GM12874 (cell line): Measurements from ENCODE around the gene TMEM120B.

Source experiments
- TF ChIP-seq, protein P1 (sequence below): IDR thresholded peaks from 2 replicates; pipeline ENCODE4 v1.5.1; 2011; ENCODE audit warnings: low read depth, mild to moderate bottlenecking, control low read depth, low read length, moderate library complexity; ENCODE audit not compliant: insufficient read depth

TMEM120B gene

DNA sequence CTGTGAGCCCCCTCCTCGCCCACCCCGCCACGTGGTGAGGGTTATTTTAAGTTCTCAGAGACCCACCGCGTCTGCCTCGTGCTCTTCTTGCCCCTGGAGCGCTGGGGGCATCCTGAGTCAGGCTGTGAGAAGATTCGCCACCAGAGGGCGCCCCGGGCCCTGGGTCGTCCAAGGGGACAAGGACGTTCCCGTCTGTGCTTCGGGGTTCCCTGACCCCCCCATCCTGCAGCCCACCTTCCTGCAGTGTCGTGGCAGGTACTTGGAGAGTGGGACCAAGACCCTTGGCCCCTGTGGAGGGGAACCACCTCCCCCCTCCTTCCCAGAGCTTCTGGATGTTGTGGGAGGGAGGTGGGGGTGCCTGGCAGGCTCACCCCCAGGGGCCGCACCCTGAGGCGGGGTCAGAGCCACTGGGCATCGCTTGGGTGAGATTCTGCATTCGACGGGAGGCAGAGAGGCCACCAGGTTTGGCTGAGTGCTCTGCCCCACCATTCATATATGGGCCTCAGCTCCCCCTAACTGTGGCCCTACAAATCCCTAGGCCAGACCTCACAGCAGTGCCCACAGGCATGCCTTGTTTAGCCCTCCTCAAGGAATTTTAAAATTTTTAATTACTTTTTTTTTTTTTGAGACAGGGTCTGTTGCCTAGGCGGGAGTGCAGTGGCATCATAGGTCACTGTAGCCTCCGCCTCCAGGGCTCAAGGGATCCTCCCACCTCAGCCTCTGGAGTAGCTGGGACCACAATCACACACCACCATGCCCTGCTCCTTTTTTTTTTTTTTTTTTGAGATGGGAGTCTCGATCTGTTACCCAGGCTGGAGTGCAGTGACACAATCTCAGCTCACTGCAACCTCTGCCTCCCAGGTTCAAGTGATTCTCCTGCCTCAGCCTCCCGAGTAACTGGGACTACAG, 63.9 kb downstream of the TMEM120B start:
- TF ChIP-seq, protein P1, sequence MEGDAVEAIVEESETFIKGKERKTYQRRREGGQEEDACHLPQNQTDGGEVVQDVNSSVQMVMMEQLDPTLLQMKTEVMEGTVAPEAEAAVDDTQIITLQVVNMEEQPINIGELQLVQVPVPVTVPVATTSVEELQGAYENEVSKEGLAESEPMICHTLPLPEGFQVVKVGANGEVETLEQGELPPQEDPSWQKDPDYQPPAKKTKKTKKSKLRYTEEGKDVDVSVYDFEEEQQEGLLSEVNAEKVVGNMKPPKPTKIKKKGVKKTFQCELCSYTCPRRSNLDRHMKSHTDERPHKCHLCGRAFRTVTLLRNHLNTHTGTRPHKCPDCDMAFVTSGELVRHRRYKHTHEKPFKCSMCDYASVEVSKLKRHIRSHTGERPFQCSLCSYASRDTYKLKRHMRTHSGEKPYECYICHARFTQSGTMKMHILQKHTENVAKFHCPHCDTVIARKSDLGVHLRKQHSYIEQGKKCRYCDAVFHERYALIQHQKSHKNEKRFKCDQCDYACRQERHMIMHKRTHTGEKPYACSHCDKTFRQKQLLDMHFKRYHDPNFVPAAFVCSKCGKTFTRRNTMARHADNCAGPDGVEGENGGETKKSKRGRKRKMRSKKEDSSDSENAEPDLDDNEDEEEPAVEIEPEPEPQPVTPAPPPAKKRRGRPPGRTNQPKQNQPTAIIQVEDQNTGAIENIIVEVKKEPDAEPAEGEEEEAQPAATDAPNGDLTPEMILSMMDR, result peak; percentile 92

DNA sequence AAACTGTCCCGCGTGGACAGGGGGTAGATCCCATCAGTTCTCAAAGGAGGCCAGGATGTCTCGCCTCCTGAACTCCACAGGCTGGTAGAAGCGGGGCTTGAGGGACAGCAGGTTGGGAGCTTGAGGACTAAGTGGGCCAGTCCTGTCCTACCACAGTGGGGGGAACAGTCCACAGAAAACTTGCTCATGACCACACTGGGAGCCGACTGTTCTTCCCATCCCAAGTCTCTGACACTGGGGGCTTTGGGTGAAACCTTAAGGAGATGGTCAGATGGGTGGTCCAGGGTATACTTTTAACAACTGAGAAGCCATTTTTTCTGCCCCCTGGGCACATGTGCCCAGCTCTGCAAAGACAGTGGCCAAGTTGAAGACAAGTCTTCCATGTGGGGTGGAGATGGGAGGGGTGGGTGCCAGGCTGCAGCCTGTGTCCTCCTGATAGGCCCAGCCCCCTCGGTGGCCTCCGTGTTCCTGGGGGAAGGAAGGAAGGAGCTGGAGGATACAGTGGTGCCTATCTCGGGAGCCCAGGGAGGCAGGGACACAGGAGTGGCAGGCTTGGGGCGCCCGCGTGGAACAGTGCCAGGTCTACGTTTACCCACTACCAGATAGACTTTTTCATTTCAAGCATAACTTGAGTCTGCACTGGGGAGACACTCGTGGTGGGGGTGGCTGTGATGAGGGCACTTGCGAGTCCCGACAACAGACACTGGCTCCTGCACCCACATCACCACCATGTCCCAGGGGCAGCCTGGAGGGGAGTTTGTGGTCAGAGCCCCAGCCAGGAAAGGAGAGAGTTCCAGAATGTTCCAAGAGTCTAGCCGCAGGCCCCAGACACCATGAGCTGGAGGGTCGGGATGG, 66.2 kb downstream of the TMEM120B start:
- TF ChIP-seq, protein P1, result no peak

DNA sequence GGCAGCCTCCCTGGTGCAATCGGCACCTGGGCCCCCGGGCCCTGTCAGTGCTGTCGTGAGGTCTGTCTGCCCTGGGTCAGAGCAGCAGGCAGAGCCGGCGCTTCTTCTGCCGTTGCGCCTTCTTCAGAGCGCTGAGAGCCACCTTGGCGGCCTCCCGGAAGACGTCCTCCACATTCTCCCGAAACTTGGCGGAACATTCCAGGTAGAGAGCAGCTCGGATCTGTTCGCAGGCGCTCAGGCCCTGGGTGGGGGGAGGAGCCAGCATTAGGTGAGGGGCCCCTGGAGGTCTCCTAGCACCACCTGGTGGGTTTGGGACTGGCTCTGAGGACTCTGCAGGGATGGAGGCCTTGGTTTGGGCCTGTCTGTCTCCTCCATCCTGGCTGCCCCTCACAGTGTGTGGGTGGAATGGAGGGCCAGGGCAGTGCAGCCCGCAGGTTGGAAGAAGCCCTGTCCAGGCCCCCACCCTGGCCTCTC, 66.9 kb downstream of the TMEM120B start:
- TF ChIP-seq, protein P1, result no peak

DNA sequence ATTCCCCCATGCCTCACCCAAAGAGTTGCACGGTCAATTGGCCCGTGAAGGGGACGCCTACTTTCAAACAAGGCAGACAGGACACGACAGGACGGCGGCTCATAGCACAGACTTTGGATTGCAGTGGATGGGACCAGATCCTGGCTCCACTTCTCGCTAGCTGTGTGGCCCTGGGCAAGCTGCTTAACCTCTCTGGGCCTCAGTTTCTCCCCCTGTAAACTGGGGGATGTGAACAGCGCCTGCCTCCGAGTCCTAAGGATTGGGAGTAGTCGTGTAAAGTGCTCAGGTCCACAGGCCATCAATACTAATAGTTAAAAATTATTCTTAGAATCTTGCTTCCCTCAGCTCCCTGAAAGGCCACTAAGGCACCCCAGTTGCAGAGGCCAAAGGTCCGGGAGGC, 67.9 kb downstream of the TMEM120B start:
- TF ChIP-seq, protein P1, result no peak

DNA sequence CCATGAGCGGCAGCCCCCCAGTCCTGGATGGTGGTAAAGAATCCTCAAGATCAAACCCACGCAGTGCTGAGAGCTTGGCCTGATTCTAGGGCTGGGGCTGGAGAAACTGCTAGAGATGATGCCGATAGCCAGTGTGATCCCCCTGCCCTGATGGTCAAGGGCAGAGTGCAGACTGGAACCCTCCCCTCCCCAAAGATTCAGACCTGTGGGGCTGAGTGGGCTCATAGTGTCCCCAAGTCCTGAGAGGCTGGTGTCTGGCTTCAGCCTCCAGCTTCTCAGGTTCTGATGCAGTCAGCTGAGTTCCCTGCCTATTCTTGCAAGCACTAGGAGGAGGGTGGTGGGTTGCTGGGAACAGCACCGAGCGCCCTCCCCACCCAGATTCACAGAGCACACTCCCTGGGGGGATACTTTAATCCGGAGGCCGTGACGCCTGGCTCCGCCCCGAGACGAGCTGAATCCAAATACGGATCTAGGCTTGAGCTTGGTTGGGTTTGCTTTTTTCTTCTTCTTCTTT, 69.0 kb downstream of the TMEM120B start:
- TF ChIP-seq, protein P1, result no peak

DNA sequence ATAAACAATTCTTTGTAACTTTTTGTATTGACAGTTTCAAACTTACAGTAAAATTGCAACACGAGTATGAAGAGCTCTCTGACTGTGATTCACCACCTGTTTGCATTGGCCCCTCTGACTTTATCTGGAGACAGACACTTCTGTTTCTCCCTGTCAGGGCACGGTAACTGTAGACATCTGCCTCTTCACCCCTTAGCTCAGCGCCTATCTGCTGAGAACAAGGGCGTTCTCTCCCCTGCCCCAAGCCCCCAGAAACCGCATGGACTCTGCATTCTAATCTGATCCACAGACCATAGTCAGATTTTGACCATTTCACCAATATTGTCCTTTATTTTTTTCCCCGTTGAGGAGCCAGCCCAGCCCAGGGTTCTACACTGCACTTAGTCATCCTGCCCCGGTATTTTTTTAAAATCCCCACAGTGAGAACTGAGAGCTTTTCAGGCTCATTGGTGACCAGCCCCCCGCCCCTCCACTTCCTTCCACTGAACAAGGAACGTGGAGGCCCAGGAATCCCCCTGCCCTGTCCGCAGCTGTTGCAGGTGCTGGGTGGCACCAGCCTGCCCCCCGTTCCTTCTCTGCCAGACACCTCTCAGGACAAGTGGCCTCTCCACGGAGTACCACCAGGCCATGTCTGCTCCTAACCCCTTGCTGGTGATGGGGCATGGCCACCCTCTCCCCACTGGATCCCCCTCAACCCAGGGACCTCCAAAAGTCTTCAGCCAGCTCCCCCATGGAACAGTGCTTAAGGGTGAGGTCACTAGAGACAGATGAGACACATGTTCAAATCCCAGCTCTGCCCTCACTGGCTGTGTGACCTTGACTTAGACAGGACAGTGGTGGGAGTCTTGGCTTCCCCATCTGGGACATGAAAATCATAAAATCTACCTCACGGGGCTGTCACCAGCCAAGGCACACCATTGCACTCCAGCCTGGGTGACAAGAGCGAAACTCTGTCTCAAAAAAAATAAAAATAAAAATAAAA, 69.7 kb downstream of the TMEM120B start:
- TF ChIP-seq, protein P1, result no peak
